ENCODE results near the gene FAM107B.

Gene FAM107B

GRCh38 chr10:14524691-14525324, 249.9 kb downstream of the FAM107B start:
- H3K4me3 ChIP-seq (ENCODE audit: low read depth, low read length): no peak overlapping the region
- peaks cover 0 to 28% of the 10 kb centered on the region in 2 experiments; a peak in 2 of 3 replicates for H3K36me3 ChIP-seq (ENCODE audit: control insufficient read depth in 2 of 2, insufficient read depth in 1 of 2, low read length in 2 of 2)
- POLR2A ChIA-PET: interaction anchor here (1.0 kb wide), 1 partner anchor 13 kb away, joined by 9 read pairs; no protein-coding TSS in a partner anchor
- no peak overlapping the region for H3K27ac ChIP-seq (ENCODE audit: extremely low read depth, low read depth, low read length)
- CTCF ChIA-PET: interaction anchor here (0.6 to 0.9 kb wide), 2 partner anchors 26 to 125 kb away, joined by 4 read pairs; no protein-coding TSS in a partner anchor
- TF ChIP-seq, protein P1, sequence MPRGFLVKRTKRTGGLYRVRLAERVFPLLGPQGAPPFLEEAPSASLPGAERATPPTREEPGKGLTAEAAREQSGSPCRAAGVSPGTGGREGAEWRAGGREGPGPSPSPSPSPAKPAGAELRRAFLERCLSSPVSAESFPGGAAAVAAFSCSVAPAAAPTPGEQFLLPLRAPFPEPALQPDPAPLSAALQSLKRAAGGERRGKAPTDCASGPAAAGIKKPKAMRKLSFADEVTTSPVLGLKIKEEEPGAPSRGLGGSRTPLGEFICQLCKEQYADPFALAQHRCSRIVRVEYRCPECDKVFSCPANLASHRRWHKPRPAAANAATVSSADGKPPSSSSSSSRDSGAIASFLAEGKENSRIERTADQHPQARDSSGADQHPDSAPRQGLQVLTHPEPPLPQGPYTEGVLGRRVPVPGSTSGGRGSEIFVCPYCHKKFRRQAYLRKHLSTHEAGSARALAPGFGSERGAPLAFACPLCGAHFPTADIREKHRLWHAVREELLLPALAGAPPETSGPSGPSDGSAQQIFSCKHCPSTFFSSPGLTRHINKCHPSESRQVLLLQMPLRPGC (tag by site-specific recombination; IDR thresholded peaks at IDR 0.05): no peak
- TF ChIP-seq ZNF394 (tag by site-specific recombination; IDR thresholded peaks at IDR 0.05; ENCODE audit: borderline replicate concordance) (no peak), ZNF114 (tag by site-specific recombination; IDR thresholded peaks at IDR 0.05) (no peak), OSR2 (tag by site-specific recombination; IDR thresholded peaks at IDR 0.05) (no peak), GFI1B (tag by site-specific recombination; IDR thresholded peaks at IDR 0.05) (no peak), ZNF555 (tag by site-specific recombination; conservative IDR thresholded peaks at IDR 0.05) (no peak), ZNF292 (tag by site-specific recombination; IDR thresholded peaks at IDR 0.05; ENCODE audit: borderline replicate concordance, low read depth) (no peak), IKZF3 (tag by site-specific recombination; IDR thresholded peaks at IDR 0.05) (no peak), ZNF596 (tag by site-specific recombination; IDR thresholded peaks at IDR 0.05) (no peak), ZNF837 (tag by site-specific recombination; IDR thresholded peaks at IDR 0.05) (no peak)
- TF ChIP-seq, protein P2, sequence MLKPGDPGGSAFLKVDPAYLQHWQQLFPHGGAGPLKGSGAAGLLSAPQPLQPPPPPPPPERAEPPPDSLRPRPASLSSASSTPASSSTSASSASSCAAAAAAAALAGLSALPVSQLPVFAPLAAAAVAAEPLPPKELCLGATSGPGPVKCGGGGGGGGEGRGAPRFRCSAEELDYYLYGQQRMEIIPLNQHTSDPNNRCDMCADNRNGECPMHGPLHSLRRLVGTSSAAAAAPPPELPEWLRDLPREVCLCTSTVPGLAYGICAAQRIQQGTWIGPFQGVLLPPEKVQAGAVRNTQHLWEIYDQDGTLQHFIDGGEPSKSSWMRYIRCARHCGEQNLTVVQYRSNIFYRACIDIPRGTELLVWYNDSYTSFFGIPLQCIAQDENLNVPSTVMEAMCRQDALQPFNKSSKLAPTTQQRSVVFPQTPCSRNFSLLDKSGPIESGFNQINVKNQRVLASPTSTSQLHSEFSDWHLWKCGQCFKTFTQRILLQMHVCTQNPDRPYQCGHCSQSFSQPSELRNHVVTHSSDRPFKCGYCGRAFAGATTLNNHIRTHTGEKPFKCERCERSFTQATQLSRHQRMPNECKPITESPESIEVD (tag by site-specific recombination; IDR thresholded peaks at IDR 0.05): no peak
- no peaks in the 10 kb centered on the region for H3K9me3 ChIP-seq (ENCODE audit: control insufficient read depth, insufficient read depth, low read depth, low read length)
- no peaks in the 10 kb centered on the region for H3K4me1 ChIP-seq (ENCODE audit: control insufficient read depth, insufficient read depth, low read length)

DNA sequence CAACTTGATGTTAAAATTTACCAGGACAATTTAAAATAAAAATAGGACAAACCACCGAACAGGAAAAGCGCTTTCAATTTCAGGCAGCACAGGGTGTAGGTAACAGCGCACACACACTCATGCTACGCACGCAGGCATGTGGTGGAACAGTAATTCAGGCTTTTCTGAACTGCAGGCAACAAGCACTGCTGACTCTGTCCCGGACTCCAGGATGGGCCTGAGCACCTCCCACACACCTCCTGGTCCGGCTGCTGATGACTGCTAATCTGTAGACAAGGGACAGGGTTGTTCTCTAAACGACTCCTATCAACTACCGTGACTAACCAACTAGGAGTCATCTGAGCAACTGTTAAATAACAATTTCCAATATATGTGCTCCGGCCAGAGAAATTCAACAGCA, 251.4 kb downstream of the FAM107B start:
- ChIA-PET POLR2A (no interaction called here), CTCF (interaction anchor here (2.0 kb wide), 1 partner anchor 14 kb away, joined by 5 read pairs; no protein-coding TSS in a partner anchor)
- no peaks in the 10 kb centered on the region for H3K9me3 ChIP-seq (ENCODE audit: control insufficient read depth, insufficient read depth, low read depth, low read length)
- no peak overlapping the region for H3K4me3 ChIP-seq (ENCODE audit: low read depth, low read length)
- H3K27ac ChIP-seq (ENCODE audit: extremely low read depth, low read depth, low read length): no peak overlapping the region
- H3K36me3 ChIP-seq (ENCODE audit: control insufficient read depth in 2 of 2, insufficient read depth in 1 of 2, low read length in 2 of 2): peaks cover 0 to 23% of the 10 kb centered on the region in 2 experiments; a peak in 2 of 3 replicates
- no peaks in the 10 kb centered on the region for H3K4me1 ChIP-seq (ENCODE audit: control insufficient read depth, insufficient read depth, low read length)
- TF ChIP-seq SCRT1 (tag by site-specific recombination; IDR thresholded peaks at IDR 0.05; ENCODE audit: borderline replicate concordance): no peak
- TF ChIP-seq ZNF157 (tag by site-specific recombination; IDR thresholded peaks at IDR 0.05): no peak
- no peak for TF ChIP-seq ZNF670 (tag by site-specific recombination; IDR thresholded peaks at IDR 0.05; ENCODE audit: low read depth)
- TF ChIP-seq, protein P3, sequence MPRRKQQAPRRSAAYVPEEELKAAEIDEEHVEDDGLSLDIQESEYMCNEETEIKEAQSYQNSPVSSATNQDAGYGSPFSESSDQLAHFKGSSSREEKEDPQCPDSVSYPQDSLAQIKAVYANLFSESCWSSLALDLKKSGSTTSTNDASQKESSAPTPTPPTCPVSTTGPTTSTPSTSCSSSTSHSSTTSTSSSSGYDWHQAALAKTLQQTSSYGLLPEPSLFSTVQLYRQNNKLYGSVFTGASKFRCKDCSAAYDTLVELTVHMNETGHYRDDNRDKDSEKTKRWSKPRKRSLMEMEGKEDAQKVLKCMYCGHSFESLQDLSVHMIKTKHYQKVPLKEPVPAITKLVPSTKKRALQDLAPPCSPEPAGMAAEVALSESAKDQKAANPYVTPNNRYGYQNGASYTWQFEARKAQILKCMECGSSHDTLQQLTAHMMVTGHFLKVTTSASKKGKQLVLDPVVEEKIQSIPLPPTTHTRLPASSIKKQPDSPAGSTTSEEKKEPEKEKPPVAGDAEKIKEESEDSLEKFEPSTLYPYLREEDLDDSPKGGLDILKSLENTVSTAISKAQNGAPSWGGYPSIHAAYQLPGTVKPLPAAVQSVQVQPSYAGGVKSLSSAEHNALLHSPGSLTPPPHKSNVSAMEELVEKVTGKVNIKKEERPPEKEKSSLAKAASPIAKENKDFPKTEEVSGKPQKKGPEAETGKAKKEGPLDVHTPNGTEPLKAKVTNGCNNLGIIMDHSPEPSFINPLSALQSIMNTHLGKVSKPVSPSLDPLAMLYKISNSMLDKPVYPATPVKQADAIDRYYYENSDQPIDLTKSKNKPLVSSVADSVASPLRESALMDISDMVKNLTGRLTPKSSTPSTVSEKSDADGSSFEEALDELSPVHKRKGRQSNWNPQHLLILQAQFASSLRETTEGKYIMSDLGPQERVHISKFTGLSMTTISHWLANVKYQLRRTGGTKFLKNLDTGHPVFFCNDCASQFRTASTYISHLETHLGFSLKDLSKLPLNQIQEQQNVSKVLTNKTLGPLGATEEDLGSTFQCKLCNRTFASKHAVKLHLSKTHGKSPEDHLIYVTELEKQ (tag by site-specific recombination; IDR thresholded peaks at IDR 0.05; ENCODE audit: borderline replicate concordance): no peak
- no peak for TF ChIP-seq ZNF426 (tag by site-specific recombination; IDR thresholded peaks at IDR 0.05)
- TF ChIP-seq KLF9 (tag by site-specific recombination; IDR thresholded peaks at IDR 0.05; ENCODE audit: low read depth): no peak
- TF ChIP-seq YY2 (tag by site-specific recombination; IDR thresholded peaks at IDR 0.05): no peak
- TF ChIP-seq ZNF23 (tag by site-specific recombination; IDR thresholded peaks at IDR 0.05; ENCODE audit: borderline replicate concordance): no peak
- TF ChIP-seq, protein P1 (tag by site-specific recombination; IDR thresholded peaks at IDR 0.05): no peak
- TF ChIP-seq OVOL3 (tag by site-specific recombination; IDR thresholded peaks at IDR 0.05): no peak
- TF ChIP-seq ZNF404 (tag by site-specific recombination; IDR thresholded peaks at IDR 0.05): no peak
- TF ChIP-seq ZNF19 (tag by site-specific recombination; IDR thresholded peaks at IDR 0.05; ENCODE audit: low read depth): no peak
- TF ChIP-seq ZNF391 (tag by site-specific recombination; IDR thresholded peaks at IDR 0.05; ENCODE audit: borderline replicate concordance, low read depth): no peak
- no peak for TF ChIP-seq GLI4 (tag by site-specific recombination; IDR thresholded peaks at IDR 0.05)
- no peak for TF ChIP-seq ZNF274 (IDR thresholded peaks at IDR 0.05; ENCODE audit: low read length)
- TF ChIP-seq ZNF274 (tag by site-specific recombination; IDR thresholded peaks at IDR 0.05; ENCODE audit: borderline replicate concordance): no peak
- no peak for TF ChIP-seq ZNF140 (tag by site-specific recombination; IDR thresholded peaks at IDR 0.05)

Data from HEK293 (cell line).